ENCODE results near the gene ECI2. TPM values are rescaled to one million over a fixed set of nuclear protein-coding genes. Genes with fewer than 3 reads are reported as not detected.
A peak's percentile ranks its signal among the peaks of the same experiment; 100 is the strongest.

Gene ECI2
- total RNA-seq, 3 donors from 2014 or later = 60.6 to 66.9 (median 62.3) TPM

DNA sequence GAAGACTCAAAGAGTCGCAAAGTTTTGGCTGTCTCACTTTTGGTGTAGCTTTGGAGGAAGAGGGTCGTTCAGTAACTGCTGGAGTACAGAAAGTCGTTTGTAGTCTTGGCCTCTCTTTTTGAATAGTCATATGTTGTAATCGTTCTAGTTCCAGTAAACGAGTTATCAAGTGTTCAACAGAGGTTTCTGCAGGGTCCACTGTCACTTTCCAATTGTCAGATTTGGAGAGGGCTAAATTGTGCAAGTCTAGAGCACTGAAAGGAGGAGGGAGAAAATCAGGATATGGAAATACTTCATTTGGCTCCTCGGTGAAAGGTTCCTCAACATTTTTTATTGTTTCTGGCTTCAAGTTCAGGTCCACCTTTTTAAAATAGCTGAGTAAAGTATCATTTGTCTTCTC is 66.2 kb downstream of the ECI2 start:
- no peaks in the 10 kb centered on the region for H3K9me3 ChIP-seq
- DNase-seq (ENCODE audit: low spot score in 2 of 2) = no peak
- intact Hi-C loops (cut with DNase I; ENCODE audit: low total_unique reads) = no loop called here
- no peak overlapping the region for H3K4me3 ChIP-seq
- H3K36me3 ChIP-seq = no peaks in the 10 kb centered on the region
- no peaks in the 10 kb centered on the region for H3K4me1 ChIP-seq
- H3K27me3 ChIP-seq = no peaks in the 10 kb centered on the region
- H3K27ac ChIP-seq = no peak overlapping the region
- TF ChIP-seq POLR2A (IDR thresholded peaks at IDR 0.05) (no peak), POLR2AphosphoS5 (IDR thresholded peaks at IDR 0.05) (no peak)
- TF ChIP-seq, protein P1, sequence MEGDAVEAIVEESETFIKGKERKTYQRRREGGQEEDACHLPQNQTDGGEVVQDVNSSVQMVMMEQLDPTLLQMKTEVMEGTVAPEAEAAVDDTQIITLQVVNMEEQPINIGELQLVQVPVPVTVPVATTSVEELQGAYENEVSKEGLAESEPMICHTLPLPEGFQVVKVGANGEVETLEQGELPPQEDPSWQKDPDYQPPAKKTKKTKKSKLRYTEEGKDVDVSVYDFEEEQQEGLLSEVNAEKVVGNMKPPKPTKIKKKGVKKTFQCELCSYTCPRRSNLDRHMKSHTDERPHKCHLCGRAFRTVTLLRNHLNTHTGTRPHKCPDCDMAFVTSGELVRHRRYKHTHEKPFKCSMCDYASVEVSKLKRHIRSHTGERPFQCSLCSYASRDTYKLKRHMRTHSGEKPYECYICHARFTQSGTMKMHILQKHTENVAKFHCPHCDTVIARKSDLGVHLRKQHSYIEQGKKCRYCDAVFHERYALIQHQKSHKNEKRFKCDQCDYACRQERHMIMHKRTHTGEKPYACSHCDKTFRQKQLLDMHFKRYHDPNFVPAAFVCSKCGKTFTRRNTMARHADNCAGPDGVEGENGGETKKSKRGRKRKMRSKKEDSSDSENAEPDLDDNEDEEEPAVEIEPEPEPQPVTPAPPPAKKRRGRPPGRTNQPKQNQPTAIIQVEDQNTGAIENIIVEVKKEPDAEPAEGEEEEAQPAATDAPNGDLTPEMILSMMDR (IDR thresholded peaks at IDR 0.05) = no peak

DNA sequence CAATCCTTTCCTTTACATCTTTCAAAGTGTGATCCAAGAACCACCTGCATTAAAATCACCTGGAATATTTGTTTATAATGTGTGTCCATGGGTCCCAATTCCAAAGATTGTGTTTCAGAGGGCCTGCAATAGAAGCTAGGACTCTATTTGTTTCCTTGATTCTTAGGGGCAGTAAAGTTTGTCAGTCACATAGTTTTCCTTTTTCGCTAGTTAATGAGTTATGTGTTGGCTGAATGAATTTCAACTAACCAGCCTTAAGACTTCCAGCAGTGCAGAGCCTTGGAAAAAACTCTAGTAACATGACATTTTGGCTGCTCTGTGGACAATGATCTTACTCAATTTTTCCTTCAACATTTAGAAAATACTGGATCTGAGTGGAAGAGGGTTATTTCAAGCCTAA is 67.7 kb downstream of the ECI2 start:
- H3K27me3 ChIP-seq = no peaks in the 10 kb centered on the region
- TF ChIP-seq, protein P1 (IDR thresholded peaks at IDR 0.05) = no peak
- TF ChIP-seq POLR2A (IDR thresholded peaks at IDR 0.05) (no peak), POLR2AphosphoS5 (IDR thresholded peaks at IDR 0.05) (no peak)

DNA sequence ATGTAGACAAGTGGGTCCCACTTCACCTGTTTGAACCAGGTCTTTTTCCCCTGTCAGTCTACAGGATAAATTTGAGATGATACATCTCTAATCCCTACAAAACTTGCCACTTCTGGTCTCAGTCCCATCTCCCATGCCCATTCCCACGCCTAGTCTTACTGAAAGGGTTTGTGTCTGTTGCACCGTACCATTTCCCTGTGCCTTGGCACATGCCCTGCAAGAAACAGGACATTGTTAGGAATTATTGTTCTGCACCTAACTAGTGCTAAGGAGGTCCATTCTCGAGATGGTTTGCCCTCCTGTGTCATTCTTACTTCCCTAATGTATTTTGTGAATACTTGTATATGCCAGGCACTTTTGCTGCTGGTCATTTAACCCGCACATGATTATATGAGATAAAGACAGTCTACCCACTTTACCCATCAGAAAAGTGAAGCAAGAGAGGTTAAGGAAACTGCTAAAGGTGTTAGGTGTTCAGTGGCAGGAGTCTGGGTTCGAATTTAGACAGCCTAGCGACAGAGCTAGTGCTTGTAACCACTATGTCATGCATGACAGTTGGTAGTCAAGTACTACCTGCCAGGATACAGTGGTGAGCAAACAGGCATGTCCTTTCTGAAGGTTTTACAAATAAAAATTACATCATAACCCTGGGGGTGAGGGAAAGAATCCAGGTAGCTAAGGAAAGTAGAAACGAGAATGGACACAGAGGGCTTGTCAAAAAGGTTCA is 69.2 kb downstream of the ECI2 start:
- DNase-seq (ENCODE audit: low spot score in 2 of 2) = no peak
- peaks cover 5% of the 10 kb centered on the region for H3K36me3 ChIP-seq
- H3K27me3 ChIP-seq = no peaks in the 10 kb centered on the region
- H3K4me3 ChIP-seq = no peak overlapping the region
- no peaks in the 10 kb centered on the region for H3K9me3 ChIP-seq
- H3K27ac ChIP-seq = peak overlapping the region; percentile 13 to 48
- intact Hi-C loops (cut with DNase I; ENCODE audit: low total_unique reads) = no loop called here
- no peaks in the 10 kb centered on the region for H3K4me1 ChIP-seq
- TF ChIP-seq POLR2AphosphoS5 (IDR thresholded peaks at IDR 0.05) (no peak), POLR2A (IDR thresholded peaks at IDR 0.05) (no peak)
- TF ChIP-seq, protein P1 (IDR thresholded peaks at IDR 0.05) = no peak

More for the DNA sequence above, 67.7 kb downstream of the ECI2 start:
- Histone ChIP-seq H3K4me3 (no peak overlapping the region), H3K4me1 (no peaks in the 10 kb centered on the region), H3K9me3 (no peaks in the 10 kb centered on the region), H3K27ac (no peak overlapping the region), H3K36me3 (no peaks in the 10 kb centered on the region)
- DNase-seq (ENCODE audit: low spot score in 2 of 2) = no peak
- intact Hi-C loops (cut with DNase I; ENCODE audit: low total_unique reads) = no loop called here

Other genes with a start within 250 kb of the ECI2 start
- not detected for gene FAM217A, start 56.4 kb downstream of the ECI2 start, total RNA-seq

Data from breast epithelium (tissue), 4 donors.